ENCODE data around the gene MICAL1. TPM values are rescaled to one million over a fixed set of nuclear protein-coding genes. Genes with fewer than 3 reads are reported as not detected.

The MICAL1 gene
- total and polyA plus RNA-seq, 10 of the 15 experiments (the other 5 are each of a cell fraction or from before 2014, with no cell fraction given): 0.32 to 71.6 (median 45.3) TPM

DNA sequence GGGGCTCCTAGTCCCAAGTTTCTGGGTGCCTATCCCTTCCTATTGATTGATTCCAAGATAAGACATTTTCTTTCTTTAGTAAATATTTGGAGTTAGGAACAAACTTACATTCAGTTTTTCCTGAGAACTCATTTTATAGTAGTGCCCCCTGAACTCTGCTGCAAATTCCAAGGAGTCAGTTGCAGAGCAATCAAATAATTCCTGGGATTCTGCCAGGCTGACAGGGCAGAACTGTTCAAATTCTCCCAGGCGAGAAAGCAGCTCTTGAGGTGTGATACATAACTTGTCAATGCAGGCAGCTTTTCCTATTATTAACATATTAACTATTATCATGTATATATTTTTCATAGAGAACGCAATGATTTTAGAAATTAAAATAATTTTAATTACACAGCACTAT is 43.4 kb upstream of the MICAL1 start:
- Histone ChIP-seq H3K79me2 (ENCODE audit: control insufficient read depth, insufficient read depth, low read length) (no peaks in the 10 kb centered on the region), H3K9me3 (replicated peaks; ENCODE audit: control insufficient read depth, insufficient read depth, low read length) (no peaks in the 10 kb centered on the region), H2AFZ (ENCODE audit: control insufficient read depth, low read depth, low read length) (no peak overlapping the region), H3K9ac (ENCODE audit: control insufficient read depth, insufficient read depth, low read length) (no peak overlapping the region), H3K36me3 (ENCODE audit: control insufficient read depth in 2 of 2, insufficient read depth in 2 of 2, low read length in 1 of 2) (no peaks in the 10 kb centered on the region), H3K4me3 (no peak overlapping the region), H3K27ac (ENCODE audit: control insufficient read depth, insufficient read depth) (no peak overlapping the region), H4K20me1 (ENCODE audit: control insufficient read depth, insufficient read depth) (no peaks in the 10 kb centered on the region), H3K27me3 (replicated peaks in 1 of 2; ENCODE audit: control insufficient read depth in 2 of 2, insufficient read depth in 2 of 2, low read length in 1 of 2) (no peaks in the 10 kb centered on the region; a peak in 1 of 4 replicates), H3K4me2 (ENCODE audit: control insufficient read depth, insufficient read depth) (no peak overlapping the region), H3K4me1 (ENCODE audit: control insufficient read depth, insufficient read depth, low read length) (no peaks in the 10 kb centered on the region)
- in situ Hi-C loops (cut with MboI): no loop called here
- FAIRE-seq (no peak), DNase-seq (ENCODE audit: low read depth, low spot score) (no peak), ATAC-seq (no peak)
- TF ChIP-seq CHD4 (IDR thresholded peaks at IDR 0.05): no peak
- TF ChIP-seq, protein P1, sequence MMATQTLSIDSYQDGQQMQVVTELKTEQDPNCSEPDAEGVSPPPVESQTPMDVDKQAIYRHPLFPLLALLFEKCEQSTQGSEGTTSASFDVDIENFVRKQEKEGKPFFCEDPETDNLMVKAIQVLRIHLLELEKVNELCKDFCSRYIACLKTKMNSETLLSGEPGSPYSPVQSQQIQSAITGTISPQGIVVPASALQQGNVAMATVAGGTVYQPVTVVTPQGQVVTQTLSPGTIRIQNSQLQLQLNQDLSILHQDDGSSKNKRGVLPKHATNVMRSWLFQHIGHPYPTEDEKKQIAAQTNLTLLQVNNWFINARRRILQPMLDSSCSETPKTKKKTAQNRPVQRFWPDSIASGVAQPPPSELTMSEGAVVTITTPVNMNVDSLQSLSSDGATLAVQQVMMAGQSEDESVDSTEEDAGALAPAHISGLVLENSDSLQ (IDR thresholded peaks at IDR 0.05): no peak
- no peak for TF ChIP-seq MEF2B (IDR thresholded peaks at IDR 0.05; ENCODE audit: partially characterized antibody, poor library complexity, severe bottlenecking)
- 20% methylated on average over 2 of the region's 2 CpGs for WGBS (ENCODE audit: insufficient coverage, insufficient replicate concordance, low lambda C conversion rate, missing lambda C conversion rate)
- SMC1A ChIA-PET (ENCODE audit: uncharacterized antibody, unreplicated experiment): no interaction called here
- RAD21 ChIA-PET (ENCODE audit: unreplicated experiment): interaction anchor here (1.3 kb wide), 1 partner anchor 9 kb away, joined by 3 read pairs; no protein-coding TSS in a partner anchor
- POLR2A ChIA-PET: no interaction called here
- CTCF ChIA-PET: no interaction called here
- no TSS peak for BruUV-seq (replicated peaks)
- intact Hi-C loops (cut with micrococcal nuclease; ENCODE audit: unreplicated experiment): no loop called here

- Histone ChIP-seq H3K9me3 (replicated peaks; ENCODE audit: control insufficient read depth, insufficient read depth, low read length) (no peaks in the 10 kb centered on the region), H2AFZ (ENCODE audit: control insufficient read depth, low read depth, low read length) (no peak overlapping the region), H4K20me1 (ENCODE audit: control insufficient read depth, insufficient read depth) (no peaks in the 10 kb centered on the region), H3K36me3 (ENCODE audit: control insufficient read depth in 2 of 2, insufficient read depth in 2 of 2, low read length in 1 of 2) (no peaks in the 10 kb centered on the region), H3K27ac (ENCODE audit: control insufficient read depth, insufficient read depth) (no peak overlapping the region), H3K4me3 (no peak overlapping the region), H3K9ac (ENCODE audit: control insufficient read depth, insufficient read depth, low read length) (no peak overlapping the region), H3K79me2 (ENCODE audit: control insufficient read depth, insufficient read depth, low read length) (no peaks in the 10 kb centered on the region), H3K4me2 (ENCODE audit: control insufficient read depth, insufficient read depth) (no peak overlapping the region), H3K4me1 (ENCODE audit: control insufficient read depth, insufficient read depth, low read length) (no peaks in the 10 kb centered on the region), H3K27me3 (replicated peaks in 1 of 2; ENCODE audit: control insufficient read depth in 2 of 2, insufficient read depth in 2 of 2, low read length in 1 of 2) (no peaks in the 10 kb centered on the region; a peak in 1 of 4 replicates)
- in situ Hi-C loops (cut with MboI) (no loop called here), intact Hi-C loops (cut with micrococcal nuclease; ENCODE audit: unreplicated experiment) (no loop called here)
- no peak for ATAC-seq
- ChIA-PET CTCF (interaction anchor here (0.6 to 1.3 kb wide), 2 partner anchors 1739 to 1795 kb away, joined by 3 read pairs; no protein-coding TSS in a partner anchor), SMC1A (ENCODE audit: uncharacterized antibody, unreplicated experiment) (no interaction called here), RAD21 (ENCODE audit: unreplicated experiment) (no interaction called here), POLR2A (no interaction called here)
- no peak for DNase-seq (ENCODE audit: low read depth, low spot score)
- WGBS (ENCODE audit: insufficient coverage, insufficient replicate concordance, low lambda C conversion rate, missing lambda C conversion rate): 39% methylated on average over 4 of the region's 4 CpGs
- FAIRE-seq: no peak
- no TSS peak for BruUV-seq (replicated peaks)
- TF ChIP-seq, protein P2, sequence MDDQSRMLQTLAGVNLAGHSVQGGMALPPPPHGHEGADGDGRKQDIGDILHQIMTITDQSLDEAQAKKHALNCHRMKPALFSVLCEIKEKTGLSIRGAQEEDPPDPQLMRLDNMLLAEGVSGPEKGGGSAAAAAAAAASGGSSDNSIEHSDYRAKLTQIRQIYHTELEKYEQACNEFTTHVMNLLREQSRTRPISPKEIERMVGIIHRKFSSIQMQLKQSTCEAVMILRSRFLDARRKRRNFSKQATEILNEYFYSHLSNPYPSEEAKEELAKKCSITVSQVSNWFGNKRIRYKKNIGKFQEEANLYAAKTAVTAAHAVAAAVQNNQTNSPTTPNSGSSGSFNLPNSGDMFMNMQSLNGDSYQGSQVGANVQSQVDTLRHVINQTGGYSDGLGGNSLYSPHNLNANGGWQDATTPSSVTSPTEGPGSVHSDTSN (IDR thresholded peaks at IDR 0.05; ENCODE audit: insufficient replicate concordance, low read depth, low read length): no peak
- TF ChIP-seq JUNB (IDR thresholded peaks at IDR 0.05): no peak
- TF ChIP-seq HDAC6 (IDR thresholded peaks at IDR 0.05; ENCODE audit: unreplicated experiment): no peak
- no peak for TF ChIP-seq TCF3 (IDR thresholded peaks at IDR 0.05; ENCODE audit: borderline replicate concordance, insufficient read depth, low read depth, low read length)
- no peak for TF ChIP-seq STAT3 (IDR thresholded peaks at IDR 0.05; ENCODE audit: low read depth, low read length)
- TF ChIP-seq CEBPZ (IDR thresholded peaks at IDR 0.05; ENCODE audit: low read depth, low read length): no peak
- no peak for TF ChIP-seq MLLT1 (IDR thresholded peaks at IDR 0.05)
Observed at GRCh38 chr6:109498052-109498451, 42.5 kb upstream of the MICAL1 start.

Data from GM12878 (cell line).